Activated naive CD8-positive, alpha-beta T cell treated with anti-CD3 and anti-CD28 coated beads, Interleukin-2, amount 50 U/mL, for 16 hours (primary cell): Measurements from ENCODE around the gene PAH.
"Not testable (repeated sequence)": the region's sequence is repeated elsewhere in the genome, so short reads cannot be mapped to it uniquely, and the experiment has no call there.

Source experiments
- DNase-seq: peaks from one replicate; pipeline ENCODE4 v3.0.0-alpha.2; 2020; ENCODE audit warnings: low read depth, low spot score

The PAH gene

DNA sequence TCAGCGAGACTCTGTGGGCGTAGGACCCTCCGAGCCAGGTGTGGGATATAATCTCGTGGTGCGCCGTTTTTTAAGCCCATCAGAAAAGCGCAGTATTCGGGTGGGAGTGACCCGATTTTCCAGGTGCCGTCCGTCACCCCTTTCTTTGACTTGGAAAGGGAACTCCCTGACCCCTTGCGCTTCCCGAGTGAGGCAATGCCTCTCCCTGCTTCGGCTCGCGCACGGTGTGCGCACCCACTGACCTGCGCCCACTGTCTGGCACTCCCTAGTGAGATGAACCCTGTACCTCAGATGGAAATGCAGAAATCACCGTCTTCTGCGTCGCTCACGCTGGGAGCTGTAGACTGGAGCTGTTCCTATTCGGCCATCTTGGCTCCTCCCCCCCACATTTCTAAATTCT, 84.2 kb downstream of the PAH start:
- DNase-seq = not testable (repeated sequence)

DNA sequence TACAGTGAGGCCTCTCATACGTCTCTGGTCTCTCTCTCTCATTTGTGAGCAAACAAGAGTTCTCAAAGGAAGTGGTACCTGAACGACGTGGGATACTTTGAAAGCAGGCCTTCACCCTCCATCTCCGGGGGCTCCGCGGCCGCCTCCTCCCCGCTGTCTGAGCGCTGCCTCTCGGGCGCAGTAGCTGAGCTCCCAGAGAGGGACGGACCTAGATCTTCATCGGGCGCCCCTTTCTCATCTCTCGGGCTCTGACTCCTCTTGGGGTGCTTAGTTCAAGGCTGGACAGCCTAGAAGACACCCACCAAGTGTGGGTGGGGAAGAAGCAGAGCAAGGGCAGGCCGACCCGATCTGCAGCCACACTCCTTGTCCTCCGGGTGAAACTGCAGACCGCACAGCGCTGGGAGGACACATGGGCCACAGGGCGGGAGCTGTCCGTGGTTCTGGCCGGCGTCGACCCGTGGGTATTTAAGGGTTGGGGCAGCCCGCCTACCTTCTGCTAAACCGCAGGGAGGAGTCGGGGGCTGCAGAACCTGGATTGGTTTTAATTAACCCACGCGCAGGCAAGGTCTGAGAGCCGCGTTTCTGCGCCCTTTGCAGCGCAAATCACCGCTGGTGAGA, 92.7 kb downstream of the PAH start:
- DNase-seq = no peak

DNA sequence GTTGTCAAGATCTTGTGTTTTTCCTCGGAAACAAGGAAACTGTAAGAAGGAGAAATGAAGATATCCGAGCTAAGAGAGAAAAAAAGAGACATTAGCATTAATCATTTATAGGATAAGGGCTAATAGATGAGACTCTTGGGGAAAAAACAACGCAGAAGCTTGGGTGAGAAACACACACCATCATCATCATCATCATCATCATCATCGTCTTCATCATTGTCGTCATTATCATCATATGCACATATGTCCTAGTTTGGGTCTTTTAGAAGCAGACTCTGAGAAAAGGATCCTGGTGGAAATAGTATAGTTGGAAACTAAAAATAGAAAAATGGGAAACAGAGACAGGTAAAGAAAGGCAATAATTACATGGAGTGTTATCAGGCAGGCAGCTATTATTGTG, 95.9 kb downstream of the PAH start:
- no peak for DNase-seq

DNA sequence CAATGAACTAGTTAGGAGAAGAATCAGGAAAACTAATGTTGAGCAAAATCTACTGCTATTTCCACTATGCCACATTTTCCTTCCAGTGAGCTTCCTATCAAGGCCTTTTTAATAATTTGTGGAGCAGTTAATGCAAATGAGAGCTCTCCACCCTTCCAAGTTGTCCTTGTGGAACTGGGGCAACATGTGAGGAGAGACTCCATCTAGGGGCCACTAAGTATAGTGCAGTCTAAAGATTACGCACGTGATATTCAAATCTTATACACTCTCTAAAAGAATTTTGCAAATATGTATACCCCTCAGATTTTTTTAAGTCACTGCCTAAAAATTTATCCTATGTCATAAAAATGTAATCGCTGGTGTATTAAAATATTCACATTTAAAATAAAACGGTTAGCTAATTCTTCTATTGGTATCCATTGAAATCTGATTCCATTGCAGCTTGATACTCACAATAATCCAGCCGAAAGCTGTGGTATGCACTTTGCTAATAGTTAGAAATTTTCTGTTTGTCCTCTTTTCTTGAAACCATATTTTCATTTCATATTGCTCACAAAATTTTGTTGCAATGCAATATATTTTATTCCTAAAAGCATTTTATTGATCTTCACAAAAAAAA, 100.1 kb downstream of the PAH start:
- DNase-seq = no peak

DNA sequence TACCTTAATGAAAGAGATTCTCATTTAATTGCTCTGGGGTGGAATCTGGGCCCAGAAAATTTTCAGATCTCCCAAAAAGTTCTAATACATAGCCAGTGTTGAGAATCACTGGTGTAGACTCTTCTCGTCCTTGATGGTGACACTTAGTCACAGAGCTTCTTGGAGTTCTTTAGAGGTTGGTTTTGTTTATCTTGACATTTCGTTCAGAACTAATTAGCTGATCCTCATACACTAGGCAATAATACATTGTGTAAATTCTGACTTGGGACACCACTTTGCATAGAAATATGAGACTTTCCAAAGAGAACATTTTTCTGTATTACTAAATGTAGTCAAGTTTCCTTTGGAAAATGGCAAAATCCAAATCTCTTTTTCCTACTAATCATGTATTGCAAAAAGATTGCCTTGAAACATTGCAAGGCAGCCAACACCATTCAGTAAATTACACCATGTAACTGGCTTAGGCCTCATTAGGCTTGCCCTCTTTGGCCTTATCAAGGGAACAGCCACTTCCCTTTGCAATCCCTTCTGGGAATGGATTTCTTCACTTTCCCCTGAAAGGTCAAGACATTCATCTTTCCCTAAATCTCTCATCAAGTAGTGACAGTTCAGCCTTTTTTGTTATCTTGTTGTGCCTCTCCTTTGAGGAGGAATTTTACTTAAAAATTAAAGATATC, 102.2 kb downstream of the PAH start:
- DNase-seq = no peak

DNA sequence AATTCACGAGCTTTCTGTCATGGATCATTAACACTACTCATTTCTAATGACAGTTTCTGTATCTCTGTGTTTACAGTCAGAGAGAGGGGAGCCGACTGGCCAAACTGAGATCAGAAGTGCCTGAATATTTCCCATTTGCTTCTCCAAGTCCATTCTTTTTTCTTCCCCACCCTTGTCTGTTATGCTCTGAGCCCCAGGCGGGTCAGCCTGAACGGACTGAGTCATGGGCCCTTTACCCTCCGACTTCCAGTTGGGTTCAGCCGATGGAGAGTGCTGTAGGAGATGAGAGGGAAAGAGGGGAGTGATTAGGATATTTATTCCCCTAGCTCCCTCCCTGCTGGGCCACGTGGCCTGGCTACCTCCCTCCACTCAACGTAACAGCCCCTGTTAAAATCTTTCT, 104.7 kb downstream of the PAH start:
- DNase-seq = no peak

DNA sequence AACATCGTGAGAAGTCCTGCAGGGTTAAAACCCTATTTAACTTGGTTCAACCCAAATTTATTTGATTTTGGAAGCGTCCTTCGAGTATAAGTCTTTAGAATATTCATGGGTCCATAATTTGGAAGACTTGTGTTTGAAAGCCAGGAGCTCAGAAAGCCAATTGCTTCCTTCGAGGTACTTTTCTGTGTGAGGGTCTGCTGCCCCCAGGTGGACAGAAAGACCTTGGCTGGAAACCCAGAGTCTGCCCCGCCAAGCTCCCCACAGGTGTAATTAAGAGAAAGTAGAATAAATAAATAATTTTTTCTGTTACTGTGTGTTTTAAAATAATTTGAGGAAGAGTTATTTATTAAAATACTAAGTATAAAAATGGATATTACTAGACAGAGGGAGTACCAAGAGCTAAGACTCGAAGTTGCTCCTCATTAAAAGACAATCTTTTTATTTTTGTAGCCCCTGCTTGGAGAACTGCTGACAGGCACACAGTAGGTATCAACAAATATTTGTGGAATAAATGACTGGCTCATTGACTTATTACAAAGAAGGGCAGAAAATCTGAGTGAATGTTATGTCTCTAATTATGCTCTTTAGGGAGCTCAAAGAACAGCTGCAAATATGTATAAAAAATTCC, 105.8 kb downstream of the PAH start:
- DNase-seq = no peak

DNA sequence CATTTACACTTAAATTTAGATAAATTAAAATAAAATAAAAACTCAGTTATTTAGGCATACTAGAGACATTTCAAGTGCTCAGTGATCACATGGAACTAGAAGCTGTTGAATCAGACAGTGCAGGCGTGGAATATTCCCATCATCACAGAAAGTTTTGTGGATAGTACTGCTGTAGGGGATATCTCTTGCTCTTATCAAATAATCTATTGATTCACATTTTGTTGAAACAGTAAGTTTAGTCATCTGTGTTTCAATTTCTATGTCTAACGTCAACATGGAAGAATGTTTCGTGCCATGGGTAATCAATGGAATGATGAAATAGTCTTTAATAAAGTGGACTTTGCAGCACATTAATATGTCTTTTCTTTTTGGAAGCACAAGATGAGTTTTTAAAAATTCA, 108.6 kb downstream of the PAH start:
- no peak for DNase-seq

DNA sequence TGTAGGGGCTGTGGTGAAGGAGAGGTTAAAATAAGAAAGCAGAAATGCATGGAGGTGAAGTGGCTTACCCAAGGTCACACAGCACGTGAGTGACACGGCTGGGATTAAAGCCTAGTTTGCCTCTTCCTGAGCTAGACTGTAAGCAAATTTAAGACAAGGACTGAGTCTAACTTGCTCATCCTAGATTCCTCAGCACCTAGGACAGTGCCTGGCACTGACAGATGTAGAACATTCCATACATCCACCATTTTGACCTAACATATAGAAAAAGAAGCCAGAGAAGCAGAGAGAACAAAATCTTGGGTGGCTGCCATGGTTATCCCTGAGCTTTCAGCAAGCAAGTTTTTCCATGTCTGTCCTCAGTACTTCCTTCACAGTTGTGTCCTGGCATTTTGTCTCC, 110.5 kb downstream of the PAH start:
- DNase-seq = no peak

DNA sequence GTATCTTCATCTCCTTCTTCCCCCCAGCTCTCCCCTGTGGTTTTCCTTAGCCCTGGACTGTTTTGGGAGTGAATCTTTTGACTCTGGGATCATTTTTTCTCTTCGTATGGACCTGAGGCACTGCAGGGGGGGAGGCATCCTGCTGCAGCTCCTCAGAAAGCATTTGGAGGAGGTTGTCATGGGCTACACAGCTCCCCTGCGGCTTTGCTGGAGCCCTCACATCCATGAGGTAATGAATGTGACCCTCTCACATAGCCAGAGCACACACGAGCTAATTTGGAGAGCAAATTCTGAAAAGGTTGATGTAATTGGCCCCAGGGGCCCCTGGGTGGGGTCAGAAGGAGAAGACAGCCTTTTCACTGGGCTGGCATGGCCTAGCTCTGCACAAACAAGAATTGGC, 110.9 kb downstream of the PAH start:
- no peak for DNase-seq

DNA sequence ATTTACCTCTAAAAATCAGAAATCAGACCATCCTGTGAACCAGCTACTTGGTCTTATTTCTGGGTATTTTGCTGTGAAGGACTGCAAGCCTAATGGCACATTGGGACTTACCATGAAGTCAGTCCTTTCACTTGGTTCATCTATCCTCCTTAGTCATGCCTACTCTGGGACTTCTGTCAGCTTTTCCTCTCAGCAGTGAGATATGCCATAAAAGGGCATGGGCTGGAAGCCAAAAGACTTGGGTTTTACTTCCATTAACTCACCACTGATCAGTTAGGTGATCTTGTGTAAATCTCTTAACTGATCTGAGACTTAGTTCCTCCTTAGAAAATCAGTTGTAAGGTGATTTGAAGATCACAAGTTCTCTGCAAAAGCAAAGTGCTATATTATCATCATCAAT, 116.5 kb downstream of the PAH start:
- no peak for DNase-seq

DNA sequence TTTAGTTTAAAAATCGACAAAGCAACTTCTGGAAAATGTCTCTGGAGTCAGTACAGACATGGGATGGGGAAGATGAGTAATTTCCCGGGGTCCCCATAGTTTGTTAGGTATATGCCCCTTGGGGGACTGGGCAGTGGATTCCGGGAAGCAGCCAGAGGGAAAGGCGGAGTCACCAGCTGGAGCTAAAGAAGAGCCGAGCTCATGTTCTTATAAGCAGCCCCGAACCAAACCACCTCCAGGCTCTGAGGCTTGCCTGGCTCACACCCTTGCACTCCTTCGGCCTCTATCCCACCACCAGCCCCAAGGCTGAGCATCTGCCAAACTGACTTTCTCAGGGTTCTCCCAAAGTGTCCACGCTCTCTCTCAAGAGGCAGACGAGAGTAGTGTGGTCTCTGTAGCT, 117.8 kb downstream of the PAH start:
- DNase-seq = no peak

DNA sequence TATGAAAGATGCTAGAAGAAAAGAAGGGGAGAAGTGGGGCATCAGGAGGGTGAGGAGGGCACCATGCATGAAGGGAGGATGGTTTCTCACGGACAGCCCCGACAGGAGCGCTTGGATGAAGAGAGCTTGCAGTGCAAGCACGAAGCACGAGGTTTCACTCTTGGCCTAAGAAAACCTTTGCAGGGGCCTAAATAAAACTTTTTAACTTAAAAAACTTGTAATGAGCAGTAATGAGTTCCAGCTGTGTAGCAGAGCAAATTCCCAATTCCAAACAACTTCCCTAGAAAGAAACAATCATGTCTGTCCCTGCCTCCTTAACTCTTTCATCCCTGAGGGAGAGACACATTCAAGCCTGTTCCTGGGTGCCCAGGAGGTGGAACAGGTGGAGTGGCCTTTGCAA, 119.5 kb downstream of the PAH start:
- no peak for DNase-seq

DNA sequence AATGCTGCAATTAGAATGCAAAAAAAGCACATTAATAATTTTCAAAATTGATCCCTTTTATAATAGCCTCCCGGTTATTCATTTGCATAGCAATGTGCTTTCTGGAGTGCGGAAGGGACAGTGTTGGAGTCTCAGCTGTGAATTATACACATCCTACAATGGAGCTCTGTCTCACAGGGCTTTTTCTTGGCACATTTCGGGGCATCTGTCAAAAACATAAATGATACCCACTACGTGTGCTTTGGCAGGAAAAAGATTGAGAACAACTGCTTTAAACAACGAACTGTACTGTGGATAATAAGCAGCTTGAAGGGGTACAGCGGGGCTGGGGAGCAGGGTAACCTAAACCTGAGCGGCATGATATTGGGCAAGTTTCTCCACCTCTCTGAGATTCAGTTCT, 123.1 kb downstream of the PAH start:
- DNase-seq = no peak
